OCI-LY1 (cell line): ENCODE data around the gene TBCEL.

Experiments used
- H2AFZ ChIP-seq: fragments of 200-600 bp; sonication (generic), shearing (Covaris generic); 2 replicates; pipeline ENCODE4 v1.6.0; 2014; ENCODE audit warnings: antibody characterized with exemption, mild to moderate bottlenecking, low read length
- H3F3A ChIP-seq: fragments of 200-600 bp; sonication (generic), shearing (Covaris generic); 2 replicates; pipeline ENCODE4 v1.6.0; 2014; ENCODE audit warnings: mild to moderate bottlenecking, antibody characterized with exemption, low read length, moderate library complexity; ENCODE audit not compliant: insufficient read depth
- H3K27ac ChIP-seq: fragments of 200-600 bp; sonication (generic); 2 replicates; pipeline ENCODE4 v1.5.1; 2014; ENCODE audit warnings: low read length, mixed run types, mild to moderate bottlenecking, low read depth; ENCODE audit not compliant: poor library complexity, severe bottlenecking
- H3K27me3 ChIP-seq: fragments of 200-600 bp; sonication (generic); 2 replicates; pipeline ENCODE4 v1.6.0; 2014; ENCODE audit warnings: antibody characterized with exemption, mild to moderate bottlenecking, low read length, moderate library complexity; ENCODE audit not compliant: insufficient read depth
- H3K36me3 ChIP-seq: fragments of 200-600 bp; sonication (generic); 2 replicates; pipeline ENCODE4 v1.6.1; 2014; ENCODE audit warnings: mild to moderate bottlenecking, antibody characterized with exemption, low read length, moderate library complexity, mixed read lengths; ENCODE audit not compliant: insufficient read depth
- H3K4me1 ChIP-seq: fragments of 200-600 bp; sonication (generic); 2 replicates; pipeline ENCODE4 v1.5.1; 2014; ENCODE audit warnings: mild to moderate bottlenecking, low read length, moderate library complexity; ENCODE audit not compliant: insufficient read depth, severe bottlenecking
- H3K4me2 ChIP-seq: fragments of 200-600 bp; sonication (generic), shearing (Covaris generic); 2 replicates; pipeline ENCODE4 v1.6.1; 2014; ENCODE audit warnings: low read length
- H3K4me3 ChIP-seq: fragments of 200-600 bp; sonication (generic); 2 replicates; pipeline ENCODE4 v1.5.1; 2014; ENCODE audit warnings: low read length, low read depth, mild to moderate bottlenecking, mixed read lengths; ENCODE audit not compliant: poor library complexity, severe bottlenecking
- H3K79me2 ChIP-seq: fragments of 200-600 bp; shearing (Covaris generic); 2 replicates; pipeline ENCODE4 v1.6.1; 2016; ENCODE audit warnings: mixed run types, low read length, mixed read lengths; ENCODE audit not compliant: insufficient read depth
- H3K9ac ChIP-seq: fragments of 200-600 bp; sonication (generic), shearing (Covaris generic); 2 replicates; pipeline ENCODE4 v1.6.1; 2014; ENCODE audit warnings: mild to moderate bottlenecking, low read length, mixed read lengths
- H3K9me2 ChIP-seq: fragments of 200-600 bp; sonication (generic), shearing (Covaris generic); 2 replicates; pipeline ENCODE4 v1.6.1; 2014; ENCODE audit warnings: low read depth, mild to moderate bottlenecking, low read length, mixed read lengths
- H3K9me3 ChIP-seq: fragments of 200-600 bp; shearing (Covaris generic); 2 replicates; pipeline ENCODE4 v1.6.1; 2014; ENCODE audit warnings: low read length, mixed read lengths
- H4K20me1 ChIP-seq: fragments of 200-600 bp; sonication (generic), shearing (Covaris generic); 2 replicates; pipeline ENCODE4 v1.6.0; 2016; ENCODE audit warnings: mild to moderate bottlenecking, low read length; ENCODE audit not compliant: insufficient read depth
- CTCF ChIP-seq: fragments of 200-600 bp; sonication (generic), shearing (Covaris generic); IDR thresholded peaks from 2 replicates; pipeline ENCODE4 v1.5.1; 2017; ENCODE audit warnings: mild to moderate bottlenecking, antibody characterized with exemption, low read length, moderate library complexity, mixed read lengths
- EZH2 ChIP-seq: fragments of 200-600 bp; sonication (generic), shearing (Covaris generic); IDR thresholded peaks from 2 replicates; pipeline ENCODE4 v1.8.0; 2017; ENCODE audit warnings: borderline replicate concordance, mixed run types, mild to moderate bottlenecking, antibody characterized with exemption, low read length, moderate library complexity, mixed read lengths

TBCEL gene

GRCh38 chr11:121109471-121109870, 85.6 kb downstream of the TBCEL start:
- Histone ChIP-seq H3K9me3 (no peaks in the 10 kb centered on the region), H3K9ac (no peak overlapping the region), H3K27me3 (peaks cover 3% of the 10 kb centered on the region; the same call in 1 of the 2 replicates), H3F3A (no peaks in the 10 kb centered on the region), H4K20me1 (no peaks in the 10 kb centered on the region), H3K36me3 (no peaks in the 10 kb centered on the region), H3K4me3 (no peak overlapping the region), H3K27ac (no peak overlapping the region), H3K79me2 (no peaks in the 10 kb centered on the region), H2AFZ (no peak overlapping the region), H3K4me2 (no peak overlapping the region), H3K4me1 (no peaks in the 10 kb centered on the region), H3K9me2 (no peaks in the 10 kb centered on the region)
- TF ChIP-seq EZH2 = no peak
- TF ChIP-seq CTCF = no peak

GRCh38 chr11:121109916-121110586, 86.1 kb downstream of the TBCEL start:
- Histone ChIP-seq H3K9ac (no peak overlapping the region), H3F3A (no peaks in the 10 kb centered on the region), H3K9me3 (no peaks in the 10 kb centered on the region), H3K4me3 (no peak overlapping the region), H4K20me1 (no peaks in the 10 kb centered on the region), H3K79me2 (no peaks in the 10 kb centered on the region), H3K4me2 (no peak overlapping the region), H3K4me1 (no peaks in the 10 kb centered on the region), H3K27ac (no peak overlapping the region), H3K36me3 (no peaks in the 10 kb centered on the region), H3K27me3 (peaks cover 3% of the 10 kb centered on the region; the same call in 1 of the 2 replicates), H2AFZ (no peak overlapping the region), H3K9me2 (no peaks in the 10 kb centered on the region)
- TF ChIP-seq EZH2 = no peak
- no peak for TF ChIP-seq CTCF

GRCh38 chr11:121110871-121111724, 87.2 kb downstream of the TBCEL start:
- H3K79me2 ChIP-seq = no peaks in the 10 kb centered on the region
- no peaks in the 10 kb centered on the region for H3K4me1 ChIP-seq
- H3K27ac ChIP-seq = no peak overlapping the region
- H3K4me3 ChIP-seq = no peak overlapping the region
- H3F3A ChIP-seq = no peaks in the 10 kb centered on the region
- H3K9ac ChIP-seq = no peak overlapping the region
- no peaks in the 10 kb centered on the region for H3K36me3 ChIP-seq
- TF ChIP-seq CTCF = no peak
- no peak for TF ChIP-seq EZH2
- H4K20me1 ChIP-seq = no peaks in the 10 kb centered on the region
- H3K27me3 ChIP-seq = peaks cover 3% of the 10 kb centered on the region; the same call in 1 of the 2 replicates
- H3K9me3 ChIP-seq = no peaks in the 10 kb centered on the region
- H3K9me2 ChIP-seq = no peaks in the 10 kb centered on the region
- no peak overlapping the region for H2AFZ ChIP-seq
- H3K4me2 ChIP-seq = no peak overlapping the region
